Right lobe of liver (tissue), 4 donors: ENCODE data around the gene MYNN.

Source experiments
- CTCF ChIP-seq, 4 donors: fragments of 200-600 bp in 3 of 4; fragments of 450-650 bp in 1 of 4; IDR thresholded peaks; one replicate each; pipeline versions ENCODE4 v1.5.1 to v1.8.0; 2016 to 2022; ENCODE audit warnings: antibody characterized with exemption in 4 of 4, mild to moderate bottlenecking in 2 of 4
- POLR2A ChIP-seq: fragments of 450-650 bp; IDR thresholded peaks from one replicate; pipeline ENCODE4 v1.6.1; 2017; ENCODE audit warnings: antibody characterized with exemption, mild to moderate bottlenecking
- donor health status: DM: no; HTN: no; CAD: no.
- donor health status: DM: no; HTN: no; CAD: no.
- donor health status: DM: no; HTN: yes; CAD: no.

GRCh38 chr3:169758359-169758994 lies 14.7 kb upstream of the MYNN start:
- TF ChIP-seq CTCF (IDR thresholded peaks at IDR 0.05) (no peak), POLR2A (no peak)
